Spleen (tissue), 11 donors: ENCODE data around the gene TENM4. TPM values are rescaled to one million over a fixed set of nuclear protein-coding genes. Genes with fewer than 3 reads are reported as not detected.

ENCODE experiments used
- DNase-seq: peaks from one replicate; pipeline ENCODE4 v3.0.0-alpha.2; 2020
- H3K27ac ChIP-seq, 8 donors: fragments of 200-600 bp; sonication (generic) in 7 of 8; 1 replicate in 4 of 8; 2 replicates in 4 of 8; pipeline versions ENCODE4 v1.5.0 to v1.8.0; 2016 to 2021; ENCODE audit warnings: inconsistent platforms in 4 of 8, mild to moderate bottlenecking in 4 of 8, moderate library complexity in 1 of 8
- H3K27me3 ChIP-seq, 7 donors: fragments of 200-600 bp; sonication (generic) in 6 of 7; replicated peaks in 1 of 7; 1 replicate in 4 of 7; 2 replicates in 3 of 7; pipeline versions ENCODE4 v1.5.0 to v1.8.0; 2016 to 2021; ENCODE audit warnings: inconsistent platforms in 3 of 7, mild to moderate bottlenecking in 1 of 7
- H3K36me3 ChIP-seq, 6 donors: fragments of 200-600 bp; sonication (generic) in 5 of 6; 1 replicate in 4 of 6; 2 replicates in 2 of 6; pipeline versions ENCODE4 v1.5.0 to v1.8.0; 2016 to 2021; ENCODE audit warnings: inconsistent platforms in 2 of 6
- H3K4me1 ChIP-seq, 6 donors: fragments of 200-600 bp; sonication (generic) in 5 of 6; 1 replicate in 3 of 6; 2 replicates in 3 of 6; pipeline versions ENCODE4 v1.5.0 to v1.8.0; 2016 to 2021; ENCODE audit warnings: inconsistent platforms in 3 of 6
- H3K4me3 ChIP-seq, 8 donors: fragments of 200-600 bp; sonication (generic) in 7 of 8; 1 replicate in 4 of 8; 2 replicates in 4 of 8; pipeline versions ENCODE4 v1.5.0 to v1.8.0; 2016 to 2021; ENCODE audit warnings: inconsistent platforms in 4 of 8, mild to moderate bottlenecking in 4 of 8, moderate library complexity in 2 of 8
- H3K9me3 ChIP-seq, 8 donors: fragments of 200-600 bp; sonication (generic) in 7 of 8; 1 replicate in 4 of 8; 2 replicates in 4 of 8; pipeline versions ENCODE4 v1.5.0 to v1.8.0; 2016 to 2021; ENCODE audit warnings: inconsistent platforms in 4 of 8
- POLR2A ChIP-seq, 3 donors: fragments of 450-650 bp; IDR thresholded peaks; one replicate each; pipeline ENCODE4 v1.5.1; 2017; ENCODE audit warnings: antibody characterized with exemption in 3 of 3, mild to moderate bottlenecking in 1 of 3
- POLR2AphosphoS5 ChIP-seq, 3 donors: sonication (generic); formaldehyde crosslinking; IDR thresholded peaks; one replicate each; pipeline ENCODE4 v1.5.1; 2017; ENCODE audit warnings: antibody characterized with exemption in 3 of 3
- WGBS, 5 donors: extraction: QIAGEN DNeasy Blood & Tissue Kit in 3 of 5; methylation state at CpG; one replicate each; pipeline versions ENCODE4 v1.1.5 to v1.1.7; 2013 to 2018; 5-methylcytosine and 5-hydroxymethylcytosine counted together
- intact Hi-C: fragments of 100-400 bp; cut with DNase I; formaldehyde crosslinking; loops from one replicate; pipeline ENCODE4 v1.15.0; 2023; ENCODE audit warnings: low total_unique reads
- polyA plus RNA-seq, 3 donors: library from polyadenylated mRNA; stranded (reverse); fragments of 200-250 nt; gene quantifications; one replicate each; pipeline ENCODE4 v1.2.1, GENCODE V29; 2013
- total RNA-seq, 7 donors: library from RNA; depleted of rRNA in 3 of 7; stranded (reverse); fragments of >200 nt in 3 of 7; fragmentation: NEBNext Ultra II Directional in 4 of 7; extraction: Animal tissue kit (Norgen Biotek cat#: 25700) in 4 of 7; gene quantifications; one replicate each; pipeline versions ENCODE4 v1.1.0 to v1.2.1, GENCODE V29; 2016 to 2021
- TF ChIP-seq, protein P1 (sequence below), 11 experiments: fragments of 200-600 bp in 7 of 11; fragments of 450-650 bp in 4 of 11; sonication (generic) in 4 of 11; IDR thresholded peaks in 8 of 11; conservative IDR thresholded peaks in 3 of 11; 1 replicate in 7 of 11; 2 replicates in 4 of 11; pipeline versions ENCODE4 v1.4.0 to v1.8.0; 2016 to 2021; ENCODE audit warnings: antibody characterized with exemption in 11 of 11, inconsistent platforms in 4 of 11, mild to moderate bottlenecking in 1 of 11
- donor health status: healthy with polysubstance abuse.
- donor health status: DM: no; HTN: no; CAD: no; lungs with moderate emphysema.
- donor health status: DM: no; HTN: no; CAD: no.
- donor health status: Bipolar disorder and iron deficiency.
- donor health status: healthy.
- donor health status: DM: no; HTN: no; CAD: no.
- donor health status: DM: yes; HTN: yes; CAD: no.

Gene TENM4
- total and polyA plus RNA-seq, 10 donors, result 0.09 to 4.5 (median 1.2) TPM

DNA sequence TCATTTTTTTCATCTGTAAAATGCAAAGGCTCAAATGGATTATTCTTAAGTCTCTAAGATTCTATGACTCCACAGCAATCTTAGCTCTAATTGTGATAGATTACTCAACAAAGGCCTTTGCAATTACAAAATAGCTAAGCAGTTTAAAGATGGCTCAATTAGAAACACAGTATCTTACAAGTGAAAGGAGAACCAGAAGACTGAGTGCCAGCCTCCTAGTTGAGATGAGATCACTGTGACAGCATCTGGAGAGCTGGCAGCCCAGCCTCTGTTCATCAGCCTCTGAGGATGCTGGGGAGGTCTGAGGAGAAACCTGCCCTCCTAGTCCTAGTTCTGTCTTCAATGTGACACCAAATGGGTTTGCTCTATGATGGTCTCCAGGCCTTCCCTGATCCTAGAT is 707.8 kb downstream of the TENM4 start:
- no peaks in the 10 kb centered on the region for H3K36me3 ChIP-seq
- no peak overlapping the region for H3K4me3 ChIP-seq
- DNase-seq, result no peak
- no peaks in the 10 kb centered on the region for H3K9me3 ChIP-seq
- no peaks in the 10 kb centered on the region for H3K4me1 ChIP-seq
- no peak overlapping the region for H3K27ac ChIP-seq
- intact Hi-C loops, result no loop called here
- no peaks in the 10 kb centered on the region for H3K27me3 ChIP-seq
- TF ChIP-seq POLR2A (IDR thresholded peaks at IDR 0.05) (no peak), POLR2AphosphoS5 (IDR thresholded peaks at IDR 0.05) (no peak)
- TF ChIP-seq, protein P1, sequence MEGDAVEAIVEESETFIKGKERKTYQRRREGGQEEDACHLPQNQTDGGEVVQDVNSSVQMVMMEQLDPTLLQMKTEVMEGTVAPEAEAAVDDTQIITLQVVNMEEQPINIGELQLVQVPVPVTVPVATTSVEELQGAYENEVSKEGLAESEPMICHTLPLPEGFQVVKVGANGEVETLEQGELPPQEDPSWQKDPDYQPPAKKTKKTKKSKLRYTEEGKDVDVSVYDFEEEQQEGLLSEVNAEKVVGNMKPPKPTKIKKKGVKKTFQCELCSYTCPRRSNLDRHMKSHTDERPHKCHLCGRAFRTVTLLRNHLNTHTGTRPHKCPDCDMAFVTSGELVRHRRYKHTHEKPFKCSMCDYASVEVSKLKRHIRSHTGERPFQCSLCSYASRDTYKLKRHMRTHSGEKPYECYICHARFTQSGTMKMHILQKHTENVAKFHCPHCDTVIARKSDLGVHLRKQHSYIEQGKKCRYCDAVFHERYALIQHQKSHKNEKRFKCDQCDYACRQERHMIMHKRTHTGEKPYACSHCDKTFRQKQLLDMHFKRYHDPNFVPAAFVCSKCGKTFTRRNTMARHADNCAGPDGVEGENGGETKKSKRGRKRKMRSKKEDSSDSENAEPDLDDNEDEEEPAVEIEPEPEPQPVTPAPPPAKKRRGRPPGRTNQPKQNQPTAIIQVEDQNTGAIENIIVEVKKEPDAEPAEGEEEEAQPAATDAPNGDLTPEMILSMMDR (IDR thresholded peaks at IDR 0.05 in 8 of 11, conservative IDR thresholded peaks at IDR 0.05 in 3 of 11), result no peak

DNA sequence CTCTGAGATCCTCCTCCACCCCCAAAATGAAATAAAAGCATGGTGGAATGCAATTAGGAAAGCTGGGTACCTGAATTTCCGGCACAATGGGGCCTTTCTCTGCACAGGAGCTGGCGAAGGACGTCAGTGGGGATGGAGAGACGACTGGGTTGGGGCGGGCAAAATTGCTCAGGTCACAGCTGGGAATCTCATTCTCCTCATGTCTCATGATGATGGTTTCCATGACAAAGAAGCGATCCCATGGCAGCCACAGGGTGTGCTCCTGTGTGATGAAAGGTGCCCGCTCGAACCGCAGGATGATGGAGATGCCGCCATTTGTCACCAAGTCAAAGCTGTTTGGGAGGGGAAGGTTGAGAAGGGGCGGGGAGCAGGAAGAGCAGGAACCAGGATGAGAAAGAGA is 708.6 kb downstream of the TENM4 start:
- Histone ChIP-seq H3K4me1 (no peaks in the 10 kb centered on the region), H3K27me3 (no peaks in the 10 kb centered on the region), H3K27ac (no peak overlapping the region), H3K4me3 (no peak overlapping the region), H3K36me3 (no peaks in the 10 kb centered on the region), H3K9me3 (no peaks in the 10 kb centered on the region)
- no peak for DNase-seq
- intact Hi-C loops, result no loop called here
- TF ChIP-seq, protein P1 (IDR thresholded peaks at IDR 0.05 in 8 of 11, conservative IDR thresholded peaks at IDR 0.05 in 3 of 11), result no peak
- TF ChIP-seq POLR2A (IDR thresholded peaks at IDR 0.05) (no peak), POLR2AphosphoS5 (IDR thresholded peaks at IDR 0.05) (no peak)
- 87 to 94% (median 91%) methylated on average over 11 of the region's 11 CpGs for WGBS, 5 donors

DNA sequence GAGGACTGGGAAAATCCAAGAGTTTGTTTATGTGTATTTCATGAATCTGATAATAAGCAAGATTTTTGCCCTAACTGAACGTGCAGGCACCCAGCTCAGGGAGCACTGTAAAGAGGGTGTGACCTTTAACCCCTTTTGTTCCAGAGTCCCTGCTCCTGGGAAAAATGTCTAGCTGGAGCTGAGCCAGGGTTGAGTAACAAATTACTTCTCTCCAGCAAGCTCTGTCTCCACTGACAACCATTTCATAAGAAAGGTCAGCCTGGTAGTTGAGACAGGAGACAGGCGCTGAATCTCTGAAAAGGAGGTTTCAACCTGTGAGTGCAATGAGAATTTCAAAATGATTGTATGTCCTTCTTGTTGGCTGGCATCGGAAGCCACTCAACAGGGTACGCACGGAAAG is 709.8 kb downstream of the TENM4 start:
- 79 to 92% (median 85%) methylated on average over 5 of the region's 5 CpGs for WGBS, 5 donors
- intact Hi-C loops, result no loop called here

DNA sequence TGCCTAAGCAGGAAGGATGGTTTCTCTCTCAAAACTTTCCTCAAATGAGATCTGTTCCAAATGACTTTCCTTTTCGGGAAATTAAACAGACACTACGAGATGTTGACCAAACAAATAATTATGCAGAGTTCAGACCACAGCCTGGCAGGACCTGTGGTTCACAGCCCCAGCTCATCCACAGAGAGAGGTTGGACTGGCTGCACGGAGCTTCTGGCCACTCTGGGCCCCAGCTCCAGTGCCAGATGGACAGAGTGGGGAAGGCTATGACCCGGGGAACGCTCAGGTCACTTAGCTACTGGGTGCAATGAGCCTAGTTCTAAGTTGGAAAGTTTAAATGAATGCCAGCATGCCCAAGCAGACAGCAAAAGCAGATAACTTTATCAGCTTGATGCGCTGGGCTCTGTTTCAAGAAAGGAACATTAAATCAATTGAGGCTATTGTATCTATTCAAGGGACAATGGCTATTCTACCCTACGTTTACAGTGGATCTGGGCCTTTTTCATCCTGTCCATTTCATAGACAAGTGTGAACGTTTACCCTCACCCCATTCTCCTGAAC is 710.5 kb downstream of the TENM4 start:
- Histone ChIP-seq H3K4me3 (no peak overlapping the region), H3K27ac (no peak overlapping the region), H3K27me3 (no peaks in the 10 kb centered on the region), H3K36me3 (no peaks in the 10 kb centered on the region), H3K4me1 (no peaks in the 10 kb centered on the region), H3K9me3 (no peaks in the 10 kb centered on the region)
- intact Hi-C loops, result no loop called here
- no peak for DNase-seq
- WGBS, 5 donors, result 66 to 79% (median 76%) methylated on average over 8 of the region's 8 CpGs
- TF ChIP-seq POLR2AphosphoS5 (IDR thresholded peaks at IDR 0.05), result no peak
- TF ChIP-seq, protein P1 (IDR thresholded peaks at IDR 0.05 in 8 of 11, conservative IDR thresholded peaks at IDR 0.05 in 3 of 11), result no peak
- TF ChIP-seq POLR2A (IDR thresholded peaks at IDR 0.05), result no peak

More for the DNA sequence above, 709.8 kb downstream of the TENM4 start:
- Histone ChIP-seq H3K36me3 (no peaks in the 10 kb centered on the region), H3K27ac (no peak overlapping the region), H3K9me3 (no peaks in the 10 kb centered on the region), H3K4me1 (no peaks in the 10 kb centered on the region), H3K4me3 (no peak overlapping the region), H3K27me3 (no peaks in the 10 kb centered on the region)
- TF ChIP-seq POLR2A (IDR thresholded peaks at IDR 0.05), result no peak
- no peak for TF ChIP-seq POLR2AphosphoS5 (IDR thresholded peaks at IDR 0.05)
- TF ChIP-seq, protein P1 (IDR thresholded peaks at IDR 0.05 in 8 of 11, conservative IDR thresholded peaks at IDR 0.05 in 3 of 11), result no peak
- no peak for DNase-seq
